ENCODE results near the gene PRPF38A.

Gene PRPF38A

GRCh38 chr1:52400131-52400530 lies 4.3 kb upstream of the PRPF38A start:
- no peak for DNase-seq

GRCh38 chr1:52402860-52403240 lies 1.6 kb upstream of the PRPF38A start:
- DNase-seq, result no peak

- DNase-seq, result no peak
These were observed 761 bp upstream of the PRPF38A start for GRCh38 chr1:52403566-52404115.

GRCh38 chr1:52404975-52405338 lies 555 bp downstream of the PRPF38A start:
- no peak for DNase-seq

GRCh38 chr1:52413410-52413989 lies 9.1 kb downstream of the PRPF38A start:
- DNase-seq, result no peak

GRCh38 chr1:52414942-52415341 lies 10.5 kb downstream of the PRPF38A start:
- no peak for DNase-seq

- DNase-seq, result no peak
These were observed 12.4 kb downstream of the PRPF38A start for GRCh38 chr1:52416811-52417210.

- DNase-seq, result no peak
These were observed 16.3 kb downstream of the PRPF38A start for GRCh38 chr1:52420713-52421112.

- DNase-seq, result no peak
These were observed 18.7 kb downstream of the PRPF38A start for GRCh38 chr1:52423055-52423454.

GRCh38 chr1:52423771-52424170 lies 19.4 kb downstream of the PRPF38A start:
- DNase-seq, result peak; percentile 26

GRCh38 chr1:52424231-52424636 lies 19.8 kb downstream of the PRPF38A start:
- DNase-seq, result no peak

GRCh38 chr1:52424813-52425212 lies 20.4 kb downstream of the PRPF38A start:
- DNase-seq, result no peak

- no peak for DNase-seq
These were observed 22.0 kb downstream of the PRPF38A start for GRCh38 chr1:52426371-52426770.

- DNase-seq, result no peak
These were observed 22.8 kb downstream of the PRPF38A start for GRCh38 chr1:52427152-52427551.

- DNase-seq, result no peak
These were observed 28.4 kb downstream of the PRPF38A start for GRCh38 chr1:52432807-52433206.

- no peak for DNase-seq
These were observed 30.8 kb downstream of the PRPF38A start for GRCh38 chr1:52435211-52435610.

- no peak for DNase-seq
These were observed 31.2 kb downstream of the PRPF38A start for GRCh38 chr1:52435650-52436049.

GRCh38 chr1:52436817-52437216 lies 32.4 kb downstream of the PRPF38A start:
- DNase-seq, result no peak

- no peak for DNase-seq
These were observed 35.6 kb downstream of the PRPF38A start for GRCh38 chr1:52439976-52440375.

GRCh38 chr1:52444463-52444862 lies 40.1 kb downstream of the PRPF38A start:
- DNase-seq, result no peak

GRCh38 chr1:52454127-52454526 lies 49.7 kb downstream of the PRPF38A start:
- DNase-seq, result no peak

GRCh38 chr1:52454779-52455178 lies 50.4 kb downstream of the PRPF38A start:
- no peak for DNase-seq

- no peak for DNase-seq
These were observed 51.3 kb downstream of the PRPF38A start for GRCh38 chr1:52455686-52456085.

- DNase-seq, result no peak
These were observed 56.3 kb downstream of the PRPF38A start for GRCh38 chr1:52460694-52461093.

GRCh38 chr1:52461821-52462220 lies 57.4 kb downstream of the PRPF38A start:
- DNase-seq, result no peak
